ENCODE results near the gene SULT1A1. TPM values are rescaled to one million over a fixed set of nuclear protein-coding genes. Genes with fewer than 3 reads are reported as not detected.
"Not testable (repeated sequence)": the region's sequence is repeated elsewhere in the genome, so short reads cannot be mapped to it uniquely, and the experiment has no call there.

The SULT1A1 gene
- total and polyA plus RNA-seq, 2 of the 13 experiments (the other 11 are each of a cell fraction or from before 2014, with no cell fraction given) = 114 to 147 TPM

GRCh38 chr16:28566233-28566925 lies 43.5 kb downstream of the SULT1A1 start:
- FAIRE-seq; intact Hi-C loops (cut with micrococcal nuclease; ENCODE audit: unreplicated experiment); H3K27me3 ChIP-seq (ENCODE audit: control insufficient read depth in 1 of 2, insufficient read depth in 2 of 2, low read length in 2 of 2); H3K4me1 ChIP-seq (ENCODE audit: insufficient read depth, low read length); H3K4me3 ChIP-seq (replicated peaks in 1 of 3; ENCODE audit: insufficient read depth in 1 of 3, low read depth in 2 of 3, low read length in 3 of 3); H3K79me2 ChIP-seq (ENCODE audit: insufficient read depth, low read length); H4K20me1 ChIP-seq (ENCODE audit: insufficient read depth, low read length); DNase-seq (ENCODE audit: low spot score); in situ Hi-C loops (cut with HindIII; ENCODE audit: extremely low pct_ligation_motif_present, low pct_unique_long_range_greater_than_20kb); H3K36me3 ChIP-seq (replicated peaks in 1 of 2; ENCODE audit: control insufficient read depth in 1 of 2, insufficient read depth in 2 of 2, low read length in 2 of 2); H3K4me2 ChIP-seq (ENCODE audit: low read depth, low read length); H3K9ac ChIP-seq (ENCODE audit: insufficient read depth, low read depth, low read length); ATAC-seq; H2AFZ ChIP-seq (ENCODE audit: low read length); CTCF ChIA-PET (ENCODE audit: low intra/inter-chr PET ratio, low total read pairs); H3K27ac ChIP-seq (ENCODE audit: extremely low read length, insufficient read depth, low read length); BruUV-seq (replicated peaks); POLR2A ChIA-PET: not testable (repeated sequence)
- WGBS (ENCODE audit: low lambda C conversion rate) = 95% methylated on average over 2 of the region's 4 CpGs
- H3K9me3 ChIP-seq (ENCODE audit: low read length) = peaks cover 10% of the 10 kb centered on the region

- H3K79me2 ChIP-seq (ENCODE audit: insufficient read depth, low read length) = peaks cover 7% of the 10 kb centered on the region
- no peaks in the 10 kb centered on the region for H4K20me1 ChIP-seq (ENCODE audit: insufficient read depth, low read length)
- H3K27ac ChIP-seq (ENCODE audit: extremely low read length, insufficient read depth, low read length) = no peak overlapping the region
- ChIA-PET CTCF (ENCODE audit: low intra/inter-chr PET ratio, low total read pairs) (no interaction called here), POLR2A (no interaction called here)
- H3K4me1 ChIP-seq (ENCODE audit: insufficient read depth, low read length) = peaks cover 9% of the 10 kb centered on the region
- no peak overlapping the region for H3K4me3 ChIP-seq (replicated peaks in 1 of 3; ENCODE audit: insufficient read depth in 1 of 3, low read depth in 2 of 3, low read length in 3 of 3)
- WGBS (ENCODE audit: low lambda C conversion rate) = 94% methylated on average over 6 of the region's 6 CpGs
- H3K4me2 ChIP-seq (ENCODE audit: low read depth, low read length) = no peak overlapping the region
- H3K9me3 ChIP-seq (ENCODE audit: low read length) = peaks cover 10% of the 10 kb centered on the region
- no peak overlapping the region for H3K9ac ChIP-seq (ENCODE audit: insufficient read depth, low read depth, low read length)
- H2AFZ ChIP-seq (ENCODE audit: low read length) = no peak overlapping the region
- in situ Hi-C loops (cut with HindIII; ENCODE audit: extremely low pct_ligation_motif_present, low pct_unique_long_range_greater_than_20kb) (no loop called here), intact Hi-C loops (cut with micrococcal nuclease; ENCODE audit: unreplicated experiment) (no loop called here)
- FAIRE-seq = no peak
- BruUV-seq (replicated peaks) = no TSS peak
- H3K27me3 ChIP-seq (ENCODE audit: control insufficient read depth in 1 of 2, insufficient read depth in 2 of 2, low read length in 2 of 2) = no peaks in the 10 kb centered on the region
- H3K36me3 ChIP-seq (replicated peaks in 1 of 2; ENCODE audit: control insufficient read depth in 1 of 2, insufficient read depth in 2 of 2, low read length in 2 of 2) = peaks cover 4 to 7% of the 10 kb centered on the region in 2 experiments; a peak in 3 of 5 replicates
- no peak for DNase-seq (ENCODE audit: low spot score)
- no peak for ATAC-seq
- TF ChIP-seq MIER3 (CRISPR knock-in tag; IDR thresholded peaks at IDR 0.05; ENCODE audit: borderline replicate concordance) = no peak
- TF ChIP-seq, protein P1, sequence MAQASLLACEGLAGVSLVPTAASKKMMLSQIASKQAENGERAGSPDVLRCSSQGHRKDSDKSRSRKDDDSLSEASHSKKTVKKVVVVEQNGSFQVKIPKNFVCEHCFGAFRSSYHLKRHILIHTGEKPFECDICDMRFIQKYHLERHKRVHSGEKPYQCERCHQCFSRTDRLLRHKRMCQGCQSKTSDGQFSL (CRISPR knock-in tag; IDR thresholded peaks at IDR 0.05) = no peak
- TF ChIP-seq ZNF292 (CRISPR knock-in tag; IDR thresholded peaks at IDR 0.05; ENCODE audit: borderline replicate concordance, low read depth) = no peak
- TF ChIP-seq ZNF264 (CRISPR knock-in tag; IDR thresholded peaks at IDR 0.05) = no peak
- no peak for TF ChIP-seq ZNF160 (CRISPR knock-in tag; IDR thresholded peaks at IDR 0.05)
- no peak for TF ChIP-seq ADNP (CRISPR knock-in tag; IDR thresholded peaks at IDR 0.05)
- no peak for TF ChIP-seq KLF16 (CRISPR knock-in tag; IDR thresholded peaks at IDR 0.05)
- TF ChIP-seq ZNF878 (CRISPR knock-in tag; IDR thresholded peaks at IDR 0.05) = no peak
- no peak for TF ChIP-seq ZNF350 (CRISPR knock-in tag; IDR thresholded peaks at IDR 0.05; ENCODE audit: borderline replicate concordance, low read depth)
- no peak for TF ChIP-seq FOSL1 (CRISPR knock-in tag; IDR thresholded peaks at IDR 0.05; ENCODE audit: borderline replicate concordance)
- TF ChIP-seq POGZ (CRISPR knock-in tag; IDR thresholded peaks at IDR 0.05) = no peak
- TF ChIP-seq, protein P2, sequence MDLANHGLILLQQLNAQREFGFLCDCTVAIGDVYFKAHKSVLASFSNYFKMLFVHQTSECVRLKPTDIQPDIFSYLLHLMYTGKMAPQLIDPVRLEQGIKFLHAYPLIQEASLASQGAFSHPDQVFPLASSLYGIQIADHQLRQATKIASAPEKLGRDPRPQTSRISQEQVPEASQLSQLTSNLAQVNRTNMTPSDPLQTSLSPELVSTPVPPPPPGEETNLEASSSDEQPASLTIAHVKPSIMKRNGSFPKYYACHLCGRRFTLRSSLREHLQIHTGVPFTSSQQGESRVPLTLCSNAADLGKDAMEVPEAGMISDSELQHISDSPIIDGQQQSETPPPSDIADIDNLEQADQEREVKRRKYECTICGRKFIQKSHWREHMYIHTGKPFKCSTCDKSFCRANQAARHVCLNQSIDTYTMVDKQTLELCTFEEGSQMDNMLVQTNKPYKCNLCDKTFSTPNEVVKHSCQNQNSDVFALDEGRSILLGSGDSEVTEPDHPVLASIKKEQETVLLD (CRISPR knock-in tag; IDR thresholded peaks at IDR 0.05; ENCODE audit: low read depth) = no peak
- TF ChIP-seq, protein P3, sequence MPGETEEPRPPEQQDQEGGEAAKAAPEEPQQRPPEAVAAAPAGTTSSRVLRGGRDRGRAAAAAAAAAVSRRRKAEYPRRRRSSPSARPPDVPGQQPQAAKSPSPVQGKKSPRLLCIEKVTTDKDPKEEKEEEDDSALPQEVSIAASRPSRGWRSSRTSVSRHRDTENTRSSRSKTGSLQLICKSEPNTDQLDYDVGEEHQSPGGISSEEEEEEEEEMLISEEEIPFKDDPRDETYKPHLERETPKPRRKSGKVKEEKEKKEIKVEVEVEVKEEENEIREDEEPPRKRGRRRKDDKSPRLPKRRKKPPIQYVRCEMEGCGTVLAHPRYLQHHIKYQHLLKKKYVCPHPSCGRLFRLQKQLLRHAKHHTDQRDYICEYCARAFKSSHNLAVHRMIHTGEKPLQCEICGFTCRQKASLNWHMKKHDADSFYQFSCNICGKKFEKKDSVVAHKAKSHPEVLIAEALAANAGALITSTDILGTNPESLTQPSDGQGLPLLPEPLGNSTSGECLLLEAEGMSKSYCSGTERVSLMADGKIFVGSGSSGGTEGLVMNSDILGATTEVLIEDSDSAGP (CRISPR knock-in tag; IDR thresholded peaks at IDR 0.05; ENCODE audit: borderline replicate concordance) = no peak
- TF ChIP-seq ZNF569 (CRISPR knock-in tag; IDR thresholded peaks at IDR 0.05; ENCODE audit: borderline replicate concordance) = no peak
Measured at GRCh38 chr16:28563218-28563617, 46.6 kb downstream of the SULT1A1 start.
